Activated T-cell treated with anti-CD3 and anti-CD28 coated beads for 24 hours (primary cell): ENCODE measurements around the gene MCCD1.

ENCODE experiments used
- DNase-seq: peaks from one replicate; pipeline ENCODE4 v3.0.0-alpha.2; 2020; ENCODE audit warnings: low read depth

MCCD1 gene

DNA sequence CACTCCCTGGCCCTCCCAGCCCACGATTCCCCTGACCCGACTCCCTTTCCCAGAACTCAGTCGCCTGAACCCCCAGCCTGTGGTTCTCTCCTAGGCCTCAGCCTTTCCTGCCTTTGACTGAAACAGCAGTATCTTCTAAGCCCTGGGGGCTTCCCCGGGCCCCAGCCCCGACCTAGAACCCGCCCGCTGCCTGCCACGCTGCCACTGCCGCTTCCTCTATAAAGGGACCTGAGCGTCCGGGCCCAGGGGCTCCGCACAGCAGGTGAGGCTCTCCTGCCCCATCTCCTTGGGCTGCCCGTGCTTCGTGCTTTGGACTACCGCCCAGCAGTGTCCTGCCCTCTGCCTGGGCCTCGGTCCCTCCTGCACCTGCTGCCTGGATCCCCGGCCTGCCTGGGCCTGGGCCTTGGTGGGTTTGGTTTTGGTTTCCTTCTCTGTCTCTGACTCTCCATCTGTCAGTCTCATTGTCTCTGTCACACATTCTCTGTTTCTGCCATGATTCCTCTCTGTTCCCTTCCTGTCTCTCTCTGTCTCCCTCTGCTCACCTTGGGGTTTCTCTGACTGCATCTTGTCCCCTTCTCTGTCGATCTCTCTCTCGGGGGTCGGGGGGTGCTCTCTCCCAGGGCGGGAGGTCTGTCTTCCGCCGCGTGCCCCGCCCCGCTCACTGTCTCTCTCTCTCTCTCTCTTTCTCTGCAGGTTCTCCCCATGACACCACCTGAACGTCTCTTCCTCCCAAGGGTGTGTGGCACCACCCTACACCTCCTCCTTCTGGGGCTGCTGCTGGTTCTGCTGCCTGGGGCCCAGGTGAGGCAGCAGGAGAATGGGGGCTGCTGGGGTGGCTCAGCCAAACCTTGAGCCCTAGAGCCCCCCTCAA, 43.5 kb downstream of the MCCD1 start, which contains the start of gene LTA:
Gene LTA, plus strand, starts transcription at position 249 of the 871 bp plus-strand sequence. Its CDS starts 454 bp downstream, at position 703.
- peak; percentile 76 for DNase-seq

DNA sequence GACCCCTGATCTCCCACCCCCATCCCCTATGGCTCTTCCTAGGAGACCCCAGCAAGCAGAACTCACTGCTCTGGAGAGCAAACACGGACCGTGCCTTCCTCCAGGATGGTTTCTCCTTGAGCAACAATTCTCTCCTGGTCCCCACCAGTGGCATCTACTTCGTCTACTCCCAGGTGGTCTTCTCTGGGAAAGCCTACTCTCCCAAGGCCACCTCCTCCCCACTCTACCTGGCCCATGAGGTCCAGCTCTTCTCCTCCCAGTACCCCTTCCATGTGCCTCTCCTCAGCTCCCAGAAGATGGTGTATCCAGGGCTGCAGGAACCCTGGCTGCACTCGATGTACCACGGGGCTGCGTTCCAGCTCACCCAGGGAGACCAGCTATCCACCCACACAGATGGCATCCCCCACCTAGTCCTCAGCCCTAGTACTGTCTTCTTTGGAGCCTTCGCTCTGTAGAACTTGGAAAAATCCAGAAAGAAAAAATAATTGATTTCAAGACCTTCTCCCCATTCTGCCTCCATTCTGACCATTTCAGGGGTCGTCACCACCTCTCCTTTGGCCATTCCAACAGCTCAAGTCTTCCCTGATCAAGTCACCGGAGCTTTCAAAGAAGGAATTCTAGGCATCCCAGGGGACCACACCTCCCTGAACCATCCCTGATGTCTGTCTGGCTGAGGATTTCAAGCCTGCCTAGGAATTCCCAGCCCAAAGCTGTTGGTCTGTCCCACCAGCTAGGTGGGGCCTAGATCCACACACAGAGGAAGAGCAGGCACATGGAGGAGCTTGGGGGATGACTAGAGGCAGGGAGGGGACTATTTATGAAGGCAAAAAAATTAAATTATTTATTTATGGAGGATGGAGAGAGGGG, 44.7 kb downstream of the MCCD1 start:
- DNase-seq, result no peak

DNA sequence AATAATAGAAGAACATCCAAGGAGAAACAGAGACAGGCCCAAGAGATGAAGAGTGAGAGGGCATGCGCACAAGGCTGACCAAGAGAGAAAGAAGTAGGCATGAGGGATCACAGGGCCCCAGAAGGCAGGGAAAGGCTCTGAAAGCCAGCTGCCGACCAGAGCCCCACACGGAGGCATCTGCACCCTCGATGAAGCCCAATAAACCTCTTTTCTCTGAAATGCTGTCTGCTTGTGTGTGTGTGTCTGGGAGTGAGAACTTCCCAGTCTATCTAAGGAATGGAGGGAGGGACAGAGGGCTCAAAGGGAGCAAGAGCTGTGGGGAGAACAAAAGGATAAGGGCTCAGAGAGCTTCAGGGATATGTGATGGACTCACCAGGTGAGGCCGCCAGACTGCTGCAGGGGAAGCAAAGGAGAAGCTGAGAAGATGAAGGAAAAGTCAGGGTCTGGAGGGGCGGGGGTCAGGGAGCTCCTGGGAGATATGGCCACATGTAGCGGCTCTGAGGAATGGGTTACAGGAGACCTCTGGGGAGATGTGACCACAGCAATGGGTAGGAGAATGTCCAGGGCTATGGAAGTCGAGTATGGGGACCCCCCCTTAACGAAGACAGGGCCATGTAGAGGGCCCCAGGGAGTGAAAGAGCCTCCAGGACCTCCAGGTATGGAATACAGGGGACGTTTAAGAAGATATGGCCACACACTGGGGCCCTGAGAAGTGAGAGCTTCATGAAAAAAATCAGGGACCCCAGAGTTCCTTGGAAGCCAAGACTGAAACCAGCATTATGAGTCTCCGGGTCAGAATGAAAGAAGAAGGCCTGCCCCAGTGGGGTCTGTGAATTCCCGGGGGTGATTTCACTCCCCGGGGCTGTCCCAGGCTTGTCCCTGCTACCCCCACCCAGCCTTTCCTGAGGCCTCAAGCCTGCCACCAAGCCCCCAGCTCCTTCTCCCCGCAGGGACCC, 45.6 kb downstream of the MCCD1 start:
- no peak for DNase-seq

DNA sequence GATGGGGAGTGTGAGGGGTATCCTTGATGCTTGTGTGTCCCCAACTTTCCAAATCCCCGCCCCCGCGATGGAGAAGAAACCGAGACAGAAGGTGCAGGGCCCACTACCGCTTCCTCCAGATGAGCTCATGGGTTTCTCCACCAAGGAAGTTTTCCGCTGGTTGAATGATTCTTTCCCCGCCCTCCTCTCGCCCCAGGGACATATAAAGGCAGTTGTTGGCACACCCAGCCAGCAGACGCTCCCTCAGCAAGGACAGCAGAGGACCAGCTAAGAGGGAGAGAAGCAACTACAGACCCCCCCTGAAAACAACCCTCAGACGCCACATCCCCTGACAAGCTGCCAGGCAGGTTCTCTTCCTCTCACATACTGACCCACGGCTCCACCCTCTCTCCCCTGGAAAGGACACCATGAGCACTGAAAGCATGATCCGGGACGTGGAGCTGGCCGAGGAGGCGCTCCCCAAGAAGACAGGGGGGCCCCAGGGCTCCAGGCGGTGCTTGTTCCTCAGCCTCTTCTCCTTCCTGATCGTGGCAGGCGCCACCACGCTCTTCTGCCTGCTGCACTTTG, 46.7 kb downstream of the MCCD1 start, which contains the start of gene TNF:
Gene TNF, plus strand, starts transcription at position 231 of the 567 bp plus-strand sequence. Its CDS starts 177 bp downstream, at position 408.
- peak; percentile 85 for DNase-seq

DNA sequence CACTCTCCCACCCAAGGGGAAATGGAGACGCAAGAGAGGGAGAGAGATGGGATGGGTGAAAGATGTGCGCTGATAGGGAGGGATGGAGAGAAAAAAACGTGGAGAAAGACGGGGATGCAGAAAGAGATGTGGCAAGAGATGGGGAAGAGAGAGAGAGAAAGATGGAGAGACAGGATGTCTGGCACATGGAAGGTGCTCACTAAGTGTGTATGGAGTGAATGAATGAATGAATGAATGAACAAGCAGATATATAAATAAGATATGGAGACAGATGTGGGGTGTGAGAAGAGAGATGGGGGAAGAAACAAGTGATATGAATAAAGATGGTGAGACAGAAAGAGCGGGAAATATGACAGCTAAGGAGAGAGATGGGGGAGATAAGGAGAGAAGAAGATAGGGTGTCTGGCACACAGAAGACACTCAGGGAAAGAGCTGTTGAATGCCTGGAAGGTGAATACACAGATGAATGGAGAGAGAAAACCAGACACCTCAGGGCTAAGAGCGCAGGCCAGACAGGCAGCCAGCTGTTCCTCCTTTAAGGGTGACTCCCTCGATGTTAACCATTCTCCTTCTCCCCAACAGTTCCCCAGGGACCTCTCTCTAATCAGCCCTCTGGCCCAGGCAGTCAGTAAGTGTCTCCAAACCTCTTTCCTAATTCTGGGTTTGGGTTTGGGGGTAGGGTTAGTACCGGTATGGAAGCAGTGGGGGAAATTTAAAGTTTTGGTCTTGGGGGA, 47.4 kb downstream of the MCCD1 start:
- no peak for DNase-seq

DNA sequence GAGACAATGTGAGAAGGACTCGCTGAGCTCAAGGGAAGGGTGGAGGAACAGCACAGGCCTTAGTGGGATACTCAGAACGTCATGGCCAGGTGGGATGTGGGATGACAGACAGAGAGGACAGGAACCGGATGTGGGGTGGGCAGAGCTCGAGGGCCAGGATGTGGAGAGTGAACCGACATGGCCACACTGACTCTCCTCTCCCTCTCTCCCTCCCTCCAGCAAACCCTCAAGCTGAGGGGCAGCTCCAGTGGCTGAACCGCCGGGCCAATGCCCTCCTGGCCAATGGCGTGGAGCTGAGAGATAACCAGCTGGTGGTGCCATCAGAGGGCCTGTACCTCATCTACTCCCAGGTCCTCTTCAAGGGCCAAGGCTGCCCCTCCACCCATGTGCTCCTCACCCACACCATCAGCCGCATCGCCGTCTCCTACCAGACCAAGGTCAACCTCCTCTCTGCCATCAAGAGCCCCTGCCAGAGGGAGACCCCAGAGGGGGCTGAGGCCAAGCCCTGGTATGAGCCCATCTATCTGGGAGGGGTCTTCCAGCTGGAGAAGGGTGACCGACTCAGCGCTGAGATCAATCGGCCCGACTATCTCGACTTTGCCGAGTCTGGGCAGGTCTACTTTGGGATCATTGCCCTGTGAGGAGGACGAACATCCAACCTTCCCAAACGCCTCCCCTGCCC, 48.3 kb downstream of the MCCD1 start:
- no peak for DNase-seq

DNA sequence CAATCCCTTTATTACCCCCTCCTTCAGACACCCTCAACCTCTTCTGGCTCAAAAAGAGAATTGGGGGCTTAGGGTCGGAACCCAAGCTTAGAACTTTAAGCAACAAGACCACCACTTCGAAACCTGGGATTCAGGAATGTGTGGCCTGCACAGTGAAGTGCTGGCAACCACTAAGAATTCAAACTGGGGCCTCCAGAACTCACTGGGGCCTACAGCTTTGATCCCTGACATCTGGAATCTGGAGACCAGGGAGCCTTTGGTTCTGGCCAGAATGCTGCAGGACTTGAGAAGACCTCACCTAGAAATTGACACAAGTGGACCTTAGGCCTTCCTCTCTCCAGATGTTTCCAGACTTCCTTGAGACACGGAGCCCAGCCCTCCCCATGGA, 48.8 kb downstream of the MCCD1 start:
- DNase-seq, result no peak

DNA sequence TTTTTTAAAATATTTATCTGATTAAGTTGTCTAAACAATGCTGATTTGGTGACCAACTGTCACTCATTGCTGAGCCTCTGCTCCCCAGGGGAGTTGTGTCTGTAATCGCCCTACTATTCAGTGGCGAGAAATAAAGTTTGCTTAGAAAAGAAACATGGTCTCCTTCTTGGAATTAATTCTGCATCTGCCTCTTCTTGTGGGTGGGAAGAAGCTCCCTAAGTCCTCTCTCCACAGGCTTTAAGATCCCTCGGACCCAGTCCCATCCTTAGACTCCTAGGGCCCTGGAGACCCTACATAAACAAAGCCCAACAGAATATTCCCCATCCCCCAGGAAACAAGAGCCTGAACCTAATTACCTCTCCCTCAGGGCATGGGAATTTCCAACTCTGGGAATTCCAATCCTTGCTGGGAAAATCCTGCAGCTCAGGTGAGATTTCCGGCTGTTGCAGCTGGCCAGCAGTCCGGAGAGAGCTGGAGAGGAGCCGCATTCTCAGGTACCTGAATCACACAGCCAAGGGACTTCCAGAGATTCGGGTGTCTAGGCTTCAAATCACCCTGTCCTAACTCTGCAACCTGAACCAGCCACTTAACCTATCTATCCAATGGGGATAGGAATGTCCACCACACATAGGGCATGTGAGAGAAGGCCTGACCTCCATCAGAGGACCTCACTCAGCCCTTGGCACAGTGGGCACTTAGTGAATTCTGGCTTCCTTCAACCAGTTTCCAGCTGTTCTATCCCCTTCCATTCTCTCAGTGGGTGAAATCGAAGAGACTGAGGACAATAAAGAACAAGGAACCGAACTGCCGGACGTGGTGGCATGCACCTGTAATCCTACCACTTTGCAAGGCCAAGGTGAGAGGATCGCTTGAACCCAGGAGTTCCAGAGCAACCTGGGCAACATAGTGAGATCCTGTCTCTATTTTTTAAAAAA, 49.7 kb downstream of the MCCD1 start:
- no peak for DNase-seq

DNA sequence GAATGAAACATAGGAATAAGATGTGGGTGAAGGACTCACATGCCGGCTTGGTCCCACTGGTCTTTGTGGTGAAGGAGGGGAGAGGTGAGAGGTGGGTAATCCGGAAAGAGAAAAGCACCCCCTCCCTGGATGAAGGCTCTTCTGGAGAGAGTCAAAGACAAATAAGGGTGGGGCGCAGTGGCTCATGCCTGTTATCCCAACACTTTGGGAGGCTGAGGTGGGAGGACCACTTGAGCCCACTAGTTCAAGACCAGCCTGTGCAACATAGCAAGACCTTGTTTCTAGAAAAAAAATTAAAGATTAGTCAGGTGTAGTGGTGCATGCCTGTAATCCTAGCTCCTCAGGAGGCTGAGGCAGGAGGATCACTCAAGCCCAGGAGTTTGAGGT, 50.4 kb downstream of the MCCD1 start:
- DNase-seq, result no peak
